PFSK-1 (cell line): ENCODE data around the gene MAPK13.

Experiments
- POLR2AphosphoS5 ChIP-seq: IDR thresholded peaks from 2 replicates; pipeline ENCODE4 v1.6.1; 2012; ENCODE audit warnings: low read depth, mild to moderate bottlenecking, control low read depth, low read length, moderate library complexity
- TAF1 ChIP-seq: IDR thresholded peaks from 2 replicates; pipeline ENCODE4 v1.6.1; 2012; ENCODE audit warnings: low read length, control low read depth, borderline replicate concordance; ENCODE audit not compliant: insufficient read depth
- TF ChIP-seq, protein P1 (sequence below), 2 experiments: IDR thresholded peaks; 2 replicates each; pipeline versions ENCODE4 v1.6.1 to v1.8.0; 2011 to 2012; ENCODE audit warnings: low read depth in 2 of 2, low read length in 2 of 2, control low read depth in 1 of 2, inconsistent platforms in 1 of 2, mild to moderate bottlenecking in 1 of 2, moderate library complexity in 1 of 2; ENCODE audit not compliant: insufficient read depth in 1 of 2

DNA sequence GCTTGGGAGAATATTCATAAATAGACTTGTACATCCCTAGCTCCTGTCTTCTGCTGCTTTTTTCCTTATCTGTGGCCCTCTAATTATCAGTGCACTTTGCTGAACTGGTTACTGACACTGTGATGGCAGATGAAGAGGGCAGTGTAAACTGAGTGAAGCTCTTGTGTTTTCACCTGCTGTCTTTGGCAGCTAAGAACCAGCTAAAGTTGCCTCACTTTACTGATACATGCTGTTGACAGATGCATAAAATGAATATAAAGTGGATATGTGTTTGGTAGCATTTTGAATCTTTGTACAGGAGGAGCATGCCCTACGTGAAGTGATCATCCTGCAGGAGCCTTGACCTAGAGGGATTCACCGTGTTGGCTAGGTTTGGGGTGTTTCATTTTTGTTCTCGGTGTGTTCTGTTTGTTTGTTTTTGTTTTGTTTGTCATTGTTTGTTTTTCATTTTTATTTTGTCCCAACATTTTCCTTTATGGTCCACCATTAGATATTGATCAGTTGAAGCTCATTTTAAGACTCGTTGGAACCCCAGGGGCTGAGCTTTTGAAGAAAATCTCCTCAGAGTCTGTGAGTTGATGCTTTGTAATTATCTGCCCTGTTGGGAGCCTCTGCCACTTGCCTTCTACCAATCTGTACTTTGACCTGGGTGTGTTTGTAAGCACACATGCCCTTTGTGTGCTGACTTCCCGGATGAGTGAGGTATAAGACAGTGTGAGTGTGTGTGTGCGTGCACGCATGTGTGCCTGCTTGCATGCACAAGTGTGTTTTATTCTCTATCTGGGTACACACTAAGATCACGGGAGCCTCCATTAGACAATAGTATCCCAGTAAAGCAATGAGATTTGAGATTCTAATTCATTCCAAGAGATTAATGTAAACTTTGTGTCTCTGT lies 34.6 kb upstream of the MAPK13 start:
- TF ChIP-seq TAF1 (no peak), POLR2AphosphoS5 (no peak)
- TF ChIP-seq, protein P1, sequence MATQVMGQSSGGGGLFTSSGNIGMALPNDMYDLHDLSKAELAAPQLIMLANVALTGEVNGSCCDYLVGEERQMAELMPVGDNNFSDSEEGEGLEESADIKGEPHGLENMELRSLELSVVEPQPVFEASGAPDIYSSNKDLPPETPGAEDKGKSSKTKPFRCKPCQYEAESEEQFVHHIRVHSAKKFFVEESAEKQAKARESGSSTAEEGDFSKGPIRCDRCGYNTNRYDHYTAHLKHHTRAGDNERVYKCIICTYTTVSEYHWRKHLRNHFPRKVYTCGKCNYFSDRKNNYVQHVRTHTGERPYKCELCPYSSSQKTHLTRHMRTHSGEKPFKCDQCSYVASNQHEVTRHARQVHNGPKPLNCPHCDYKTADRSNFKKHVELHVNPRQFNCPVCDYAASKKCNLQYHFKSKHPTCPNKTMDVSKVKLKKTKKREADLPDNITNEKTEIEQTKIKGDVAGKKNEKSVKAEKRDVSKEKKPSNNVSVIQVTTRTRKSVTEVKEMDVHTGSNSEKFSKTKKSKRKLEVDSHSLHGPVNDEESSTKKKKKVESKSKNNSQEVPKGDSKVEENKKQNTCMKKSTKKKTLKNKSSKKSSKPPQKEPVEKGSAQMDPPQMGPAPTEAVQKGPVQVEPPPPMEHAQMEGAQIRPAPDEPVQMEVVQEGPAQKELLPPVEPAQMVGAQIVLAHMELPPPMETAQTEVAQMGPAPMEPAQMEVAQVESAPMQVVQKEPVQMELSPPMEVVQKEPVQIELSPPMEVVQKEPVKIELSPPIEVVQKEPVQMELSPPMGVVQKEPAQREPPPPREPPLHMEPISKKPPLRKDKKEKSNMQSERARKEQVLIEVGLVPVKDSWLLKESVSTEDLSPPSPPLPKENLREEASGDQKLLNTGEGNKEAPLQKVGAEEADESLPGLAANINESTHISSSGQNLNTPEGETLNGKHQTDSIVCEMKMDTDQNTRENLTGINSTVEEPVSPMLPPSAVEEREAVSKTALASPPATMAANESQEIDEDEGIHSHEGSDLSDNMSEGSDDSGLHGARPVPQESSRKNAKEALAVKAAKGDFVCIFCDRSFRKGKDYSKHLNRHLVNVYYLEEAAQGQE (IDR thresholded peaks at IDR 0.05; ENCODE audit: insufficient read depth in 1 of 2, low read depth in 2 of 2, low read length in 2 of 2): no peak
